T1000 (cell line): Measurements from ENCODE around the gene IL5.
"Not testable (repeated sequence)": the region's sequence is repeated elsewhere in the genome, so short reads cannot be mapped to it uniquely, and the experiment has no call there.

Experiments used
- DNase-seq: peaks from one replicate; lab custom pipeline; 2025; ENCODE audit warnings: mixed read lengths; lab: John Stamatoyannopoulos, UW

Gene IL5

GRCh38 chr5:132543472-132544201 lies at the start of gene IL5:
IL5 (minus strand) TSS chr5:132543522; CDS start chr5:132543478, 44 bp downstream.
- no peak for DNase-seq

GRCh38 chr5:132592521-132592920 lies 49.2 kb upstream of the IL5 start:
- no peak for DNase-seq

GRCh38 chr5:132591145-132591544 lies 47.8 kb upstream of the IL5 start:
- DNase-seq = no peak

GRCh38 chr5:132589467-132589866 lies 46.1 kb upstream of the IL5 start:
- no peak for DNase-seq

- DNase-seq = no peak
These were observed 42.7 kb upstream of the IL5 start for GRCh38 chr5:132586063-132586462.

GRCh38 chr5:132584560-132584959 lies 41.2 kb upstream of the IL5 start:
- DNase-seq = not testable (repeated sequence)

GRCh38 chr5:132576123-132576522 lies 32.8 kb upstream of the IL5 start:
- DNase-seq = no peak

- no peak for DNase-seq
These were observed 23.3 kb upstream of the IL5 start for GRCh38 chr5:132566657-132567056.

- DNase-seq = not testable (repeated sequence)
These were observed 21.2 kb upstream of the IL5 start for GRCh38 chr5:132564555-132564954.

GRCh38 chr5:132561601-132562000 lies 18.3 kb upstream of the IL5 start:
- no peak for DNase-seq

GRCh38 chr5:132559383-132560060 lies 16.2 kb upstream of the IL5 start:
- DNase-seq = no peak

- DNase-seq = no peak
These were observed 14.3 kb upstream of the IL5 start for GRCh38 chr5:132557478-132558172.

GRCh38 chr5:132556763-132557477 lies 13.6 kb upstream of the IL5 start, which contains the start of gene RAD50:
RAD50 (plus strand) TSS chr5:132556977; CDS start chr5:132557325, 348 bp downstream.
- DNase-seq = peak; percentile 81

GRCh38 chr5:132556153-132556762 lies 12.9 kb upstream of the IL5 start:
- DNase-seq = no peak

- DNase-seq = no peak
These were observed 6.3 kb upstream of the IL5 start for GRCh38 chr5:132549576-132549975.

- not testable (repeated sequence) for DNase-seq
These were observed 5.5 kb upstream of the IL5 start for GRCh38 chr5:132548834-132549233.

GRCh38 chr5:132547269-132547668 lies 3.9 kb upstream of the IL5 start:
- DNase-seq = no peak

GRCh38 chr5:132546108-132546507 lies 2.8 kb upstream of the IL5 start:
- DNase-seq = no peak

GRCh38 chr5:132540764-132541163 lies 2.6 kb downstream of the IL5 start:
- no peak for DNase-seq

GRCh38 chr5:132540149-132540548 lies 3.2 kb downstream of the IL5 start:
- no peak for DNase-seq

GRCh38 chr5:132539716-132540115 lies 3.6 kb downstream of the IL5 start:
- DNase-seq = no peak

GRCh38 chr5:132530946-132531345 lies 12.4 kb downstream of the IL5 start:
- DNase-seq = no peak
